Testis (tissue), 2 donors: ENCODE measurements around the gene MEGF8.

Experiments used
- CTCF ChIP-seq, 3 experiments: fragments of 450-650 bp in 2 of 3; fragments of 200-600 bp in 1 of 3; sonication (generic) in 1 of 3; IDR thresholded peaks; one replicate each; pipeline ENCODE4 v1.5.1; 2016 to 2019; ENCODE audit warnings: antibody characterized with exemption in 3 of 3, mild to moderate bottlenecking in 2 of 3, moderate library complexity in 1 of 3
- POLR2A ChIP-seq: fragments of 450-650 bp; IDR thresholded peaks from one replicate; pipeline ENCODE4 v1.6.1; 2017; ENCODE audit warnings: antibody characterized with exemption, mild to moderate bottlenecking, moderate library complexity

DNA sequence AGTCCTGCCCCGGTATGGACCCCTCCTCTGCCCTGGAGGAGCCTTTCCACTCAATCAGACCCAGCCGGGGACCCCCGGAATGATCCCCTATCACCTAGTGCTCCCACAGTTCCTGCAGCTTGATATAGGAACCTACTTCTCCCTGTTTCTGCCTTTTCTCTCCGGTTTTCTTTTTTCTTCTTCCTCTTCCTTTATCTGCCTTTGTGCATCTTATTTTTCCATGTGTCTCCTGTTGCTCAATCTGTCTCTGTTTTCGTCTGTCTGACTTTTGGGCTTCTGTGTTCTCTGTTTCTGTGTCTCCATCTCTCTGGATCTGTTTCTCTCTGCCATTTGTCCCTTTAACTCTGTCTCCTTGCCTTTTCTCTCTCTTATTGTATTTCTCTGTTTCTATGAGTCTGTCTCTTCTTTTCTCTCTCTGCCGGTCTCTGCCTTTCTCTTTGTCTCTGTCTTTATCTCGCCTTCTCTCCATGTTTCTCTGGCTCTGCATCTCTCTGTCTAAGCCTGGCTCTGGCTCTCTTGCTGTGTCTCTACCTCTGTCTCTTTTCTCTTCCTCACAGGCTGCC, 10.0 kb downstream of the MEGF8 start:
- TF ChIP-seq CTCF (IDR thresholded peaks at IDR 0.05) (no peak), POLR2A (no peak)
